ENCODE data around the gene KLHDC7B. TPM values are rescaled to one million over a fixed set of nuclear protein-coding genes. Genes with fewer than 3 reads are reported as not detected.

Gene KLHDC7B
- total and polyA plus RNA-seq, 2 of the 13 experiments (the other 11 are each of a cell fraction or from before 2014, with no cell fraction given), result 0.11 TPM; not detected in 1

DNA sequence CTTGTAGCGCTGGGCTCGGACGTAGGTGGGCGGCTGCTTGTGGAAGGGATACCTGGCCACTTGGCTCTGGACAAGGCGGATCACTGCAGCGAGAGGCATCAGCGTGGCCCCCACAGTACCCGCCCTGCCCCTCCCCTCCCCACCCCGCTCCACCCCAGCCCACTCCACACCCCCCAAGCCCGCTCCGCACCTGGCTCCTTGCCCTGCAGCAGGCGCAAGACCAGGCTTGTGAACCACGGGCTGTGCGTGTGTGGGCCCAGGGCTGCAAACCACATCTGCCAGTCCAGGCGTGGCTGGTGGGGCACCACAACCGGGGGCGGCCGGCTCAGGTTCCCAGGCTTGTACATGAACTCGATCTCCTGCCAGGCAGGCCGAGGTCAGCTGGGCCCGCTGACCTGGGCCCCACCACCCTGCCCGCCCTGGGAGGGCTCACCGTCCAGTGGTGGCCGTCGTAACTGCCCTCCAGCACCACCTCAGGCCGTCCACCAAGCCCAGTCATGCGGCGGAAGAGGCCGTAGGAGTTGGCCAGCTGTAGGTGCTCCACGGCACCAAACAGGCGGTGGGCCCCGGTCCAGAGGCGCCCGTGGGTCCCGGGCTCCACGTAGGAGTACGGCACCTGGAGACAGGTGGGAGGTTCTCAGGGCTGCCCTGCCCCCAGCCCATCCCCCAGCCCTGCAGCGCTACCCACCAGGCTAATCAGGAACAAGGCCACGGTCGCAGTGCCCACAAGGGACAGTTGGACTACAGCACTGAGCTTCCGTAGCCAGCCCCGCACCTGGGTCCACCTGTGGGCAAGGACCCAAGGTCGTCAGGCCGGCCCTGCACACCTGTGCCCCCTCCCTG is 41.1 kb upstream of the KLHDC7B start:
- FAIRE-seq, result no peak

More for the DNA sequence above, 41.1 kb upstream of the KLHDC7B start:
- H3K4me3 ChIP-seq (replicated peaks in 1 of 3; ENCODE audit: insufficient read depth in 1 of 3, low read depth in 2 of 3, low read length in 3 of 3), result no peak overlapping the region
- peaks cover 2 to 10% of the 10 kb centered on the region in 2 experiments; a peak in 1 of 5 replicates for H3K36me3 ChIP-seq (replicated peaks in 1 of 2; ENCODE audit: control insufficient read depth in 1 of 2, insufficient read depth in 2 of 2, low read length in 2 of 2)
- CTCF ChIA-PET (ENCODE audit: low intra/inter-chr PET ratio, low total read pairs), result no interaction called here
- H2AFZ ChIP-seq (ENCODE audit: low read length), result no peak overlapping the region
- no TSS peak for BruUV-seq (replicated peaks)
- intact Hi-C loops (cut with micrococcal nuclease; ENCODE audit: unreplicated experiment), result no loop called here
- peaks cover 22% of the 10 kb centered on the region for H3K79me2 ChIP-seq (ENCODE audit: insufficient read depth, low read length)
- no peaks in the 10 kb centered on the region; a peak in 1 of 5 replicates for H3K27me3 ChIP-seq (ENCODE audit: control insufficient read depth in 1 of 2, insufficient read depth in 2 of 2, low read length in 2 of 2)
- TF ChIP-seq RBFOX2 (IDR thresholded peaks at IDR 0.05; ENCODE audit: low read depth, low read length), result 0 out of 2 replicates have a peak, but pooled peaks have one; percentile 30
- TF ChIP-seq, protein P1, sequence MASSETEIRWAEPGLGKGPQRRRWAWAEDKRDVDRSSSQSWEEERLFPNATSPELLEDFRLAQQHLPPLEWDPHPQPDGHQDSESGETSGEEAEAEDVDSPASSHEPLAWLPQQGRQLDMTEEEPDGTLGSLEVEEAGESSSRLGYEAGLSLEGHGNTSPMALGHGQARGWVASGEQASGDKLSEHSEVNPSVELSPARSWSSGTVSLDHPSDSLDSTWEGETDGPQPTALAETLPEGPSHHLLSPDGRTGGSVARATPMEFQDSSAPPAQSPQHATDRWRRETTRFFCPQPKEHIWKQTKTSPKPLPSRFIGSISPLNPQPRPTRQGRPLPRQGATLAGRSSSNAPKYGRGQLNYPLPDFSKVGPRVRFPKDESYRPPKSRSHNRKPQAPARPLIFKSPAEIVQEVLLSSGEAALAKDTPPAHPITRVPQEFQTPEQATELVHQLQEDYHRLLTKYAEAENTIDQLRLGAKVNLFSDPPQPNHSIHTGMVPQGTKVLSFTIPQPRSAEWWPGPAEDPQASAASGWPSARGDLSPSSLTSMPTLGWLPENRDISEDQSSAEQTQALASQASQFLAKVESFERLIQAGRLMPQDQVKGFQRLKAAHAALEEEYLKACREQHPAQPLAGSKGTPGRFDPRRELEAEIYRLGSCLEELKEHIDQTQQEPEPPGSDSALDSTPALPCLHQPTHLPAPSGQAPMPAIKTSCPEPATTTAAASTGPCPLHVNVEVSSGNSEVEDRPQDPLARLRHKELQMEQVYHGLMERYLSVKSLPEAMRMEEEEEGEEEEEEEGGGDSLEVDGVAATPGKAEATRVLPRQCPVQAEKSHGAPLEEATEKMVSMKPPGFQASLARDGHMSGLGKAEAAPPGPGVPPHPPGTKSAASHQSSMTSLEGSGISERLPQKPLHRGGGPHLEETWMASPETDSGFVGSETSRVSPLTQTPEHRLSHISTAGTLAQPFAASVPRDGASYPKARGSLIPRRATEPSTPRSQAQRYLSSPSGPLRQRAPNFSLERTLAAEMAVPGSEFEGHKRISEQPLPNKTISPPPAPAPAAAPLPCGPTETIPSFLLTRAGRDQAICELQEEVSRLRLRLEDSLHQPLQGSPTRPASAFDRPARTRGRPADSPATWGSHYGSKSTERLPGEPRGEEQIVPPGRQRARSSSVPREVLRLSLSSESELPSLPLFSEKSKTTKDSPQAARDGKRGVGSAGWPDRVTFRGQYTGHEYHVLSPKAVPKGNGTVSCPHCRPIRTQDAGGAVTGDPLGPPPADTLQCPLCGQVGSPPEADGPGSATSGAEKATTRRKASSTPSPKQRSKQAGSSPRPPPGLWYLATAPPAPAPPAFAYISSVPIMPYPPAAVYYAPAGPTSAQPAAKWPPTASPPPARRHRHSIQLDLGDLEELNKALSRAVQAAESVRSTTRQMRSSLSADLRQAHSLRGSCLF (CRISPR knock-in tag; IDR thresholded peaks at IDR 0.05; ENCODE audit: borderline replicate concordance), result no peak
- H3K9me3 ChIP-seq (ENCODE audit: low read length), result no peaks in the 10 kb centered on the region
- DNase-seq (ENCODE audit: low spot score) (no peak), ATAC-seq (no peak)
- no peaks in the 10 kb centered on the region for H4K20me1 ChIP-seq (ENCODE audit: insufficient read depth, low read length)
- H3K27ac ChIP-seq (ENCODE audit: extremely low read length, insufficient read depth, low read length), result no peak overlapping the region
- H3K9ac ChIP-seq (ENCODE audit: insufficient read depth, low read depth, low read length), result no peak overlapping the region
- H3K4me2 ChIP-seq (ENCODE audit: low read depth, low read length), result no peak overlapping the region
- WGBS (ENCODE audit: low lambda C conversion rate), result 92% methylated on average over 29 of the region's 44 CpGs
- POLR2A ChIA-PET, result interaction anchor here (1.8 kb wide), 1 partner anchor 21 kb away, joined by 5 read pairs; the partner anchor contains the start of gene SCO2
- peaks cover 18% of the 10 kb centered on the region for H3K4me1 ChIP-seq (ENCODE audit: insufficient read depth, low read length)
- in situ Hi-C loops (cut with HindIII; ENCODE audit: extremely low pct_ligation_motif_present, low pct_unique_long_range_greater_than_20kb), result no loop called here
